Measurements from ENCODE around the gene GOLGA6A.
"Not testable (repeated sequence)": the region's sequence is repeated elsewhere in the genome, so short reads cannot be mapped to it uniquely, and the experiment has no call there.

Gene GOLGA6A

DNA sequence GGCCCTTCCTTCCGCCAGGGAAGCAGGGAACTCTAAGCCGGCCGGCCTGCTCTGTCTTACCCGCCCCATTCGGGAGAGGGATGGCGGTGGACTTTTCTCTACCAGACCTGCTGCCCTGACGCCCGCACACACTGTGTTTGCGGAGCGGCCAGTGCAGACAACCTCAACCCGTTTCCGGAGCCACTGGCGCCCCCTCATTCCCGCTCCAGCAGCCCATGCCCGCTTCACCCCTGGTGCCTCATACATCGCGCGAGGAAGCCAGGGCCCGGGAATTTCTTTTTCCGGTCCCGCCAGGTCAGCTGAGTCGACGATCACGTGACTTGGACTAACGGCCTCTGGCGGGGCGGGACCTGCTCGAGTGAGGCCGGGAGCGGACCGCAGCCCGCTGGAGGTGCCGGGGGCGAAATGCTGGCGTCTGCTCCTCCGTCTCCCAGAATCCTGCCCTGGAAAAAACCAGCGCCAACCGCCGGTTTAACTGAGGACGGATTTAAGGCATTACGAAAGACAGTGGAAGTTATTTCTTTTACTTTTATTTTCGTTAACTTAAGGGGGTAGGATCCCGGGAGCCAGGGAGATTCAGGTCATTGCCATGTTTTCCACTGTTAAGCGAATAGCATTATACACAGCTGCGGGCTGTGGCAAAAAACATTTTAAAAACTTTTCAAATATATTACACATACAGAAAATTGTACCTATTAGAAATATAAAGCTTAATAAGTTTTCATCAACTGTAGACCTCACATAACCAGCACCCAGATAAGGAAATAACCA lies 17.8 kb upstream of the GOLGA6A start:
- DNase-seq (ENCODE audit: low read depth in 2 of 2), result peak; percentile 82 to 84

- not testable (repeated sequence) for DNase-seq (ENCODE audit: low read depth in 2 of 2)
Observed at GRCh38 chr15:74096753-74097474, 14.6 kb upstream of the GOLGA6A start.

- DNase-seq (ENCODE audit: low read depth in 2 of 2), result not testable (repeated sequence)
Observed at GRCh38 chr15:74095610-74096009, 13.3 kb upstream of the GOLGA6A start.

GRCh38 chr15:74094567-74094966 lies 12.2 kb upstream of the GOLGA6A start:
- not testable (repeated sequence) for DNase-seq (ENCODE audit: low read depth in 2 of 2)

DNA sequence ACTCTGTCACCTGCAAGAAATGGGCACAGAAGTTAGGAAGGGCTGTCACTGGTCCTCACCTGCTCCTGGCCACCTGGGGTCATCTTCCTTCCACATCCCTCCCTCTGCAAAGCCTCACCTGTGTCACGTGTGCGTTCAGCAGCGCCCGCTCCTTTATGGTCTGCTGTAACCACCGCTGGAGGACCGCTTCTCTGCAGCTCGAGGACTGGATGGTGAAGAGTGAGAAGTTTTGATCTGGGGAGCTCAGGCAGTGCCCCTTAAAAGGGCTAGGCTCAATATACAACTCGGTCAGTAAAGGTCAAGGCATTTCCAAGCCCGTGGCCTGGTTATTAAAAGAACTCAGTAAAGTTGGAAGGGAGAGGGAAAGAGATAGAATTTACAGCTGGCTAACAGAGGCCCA lies 6.6 kb downstream of the GOLGA6A start:
- not testable (repeated sequence) for DNase-seq (ENCODE audit: low read depth in 2 of 2)

DNA sequence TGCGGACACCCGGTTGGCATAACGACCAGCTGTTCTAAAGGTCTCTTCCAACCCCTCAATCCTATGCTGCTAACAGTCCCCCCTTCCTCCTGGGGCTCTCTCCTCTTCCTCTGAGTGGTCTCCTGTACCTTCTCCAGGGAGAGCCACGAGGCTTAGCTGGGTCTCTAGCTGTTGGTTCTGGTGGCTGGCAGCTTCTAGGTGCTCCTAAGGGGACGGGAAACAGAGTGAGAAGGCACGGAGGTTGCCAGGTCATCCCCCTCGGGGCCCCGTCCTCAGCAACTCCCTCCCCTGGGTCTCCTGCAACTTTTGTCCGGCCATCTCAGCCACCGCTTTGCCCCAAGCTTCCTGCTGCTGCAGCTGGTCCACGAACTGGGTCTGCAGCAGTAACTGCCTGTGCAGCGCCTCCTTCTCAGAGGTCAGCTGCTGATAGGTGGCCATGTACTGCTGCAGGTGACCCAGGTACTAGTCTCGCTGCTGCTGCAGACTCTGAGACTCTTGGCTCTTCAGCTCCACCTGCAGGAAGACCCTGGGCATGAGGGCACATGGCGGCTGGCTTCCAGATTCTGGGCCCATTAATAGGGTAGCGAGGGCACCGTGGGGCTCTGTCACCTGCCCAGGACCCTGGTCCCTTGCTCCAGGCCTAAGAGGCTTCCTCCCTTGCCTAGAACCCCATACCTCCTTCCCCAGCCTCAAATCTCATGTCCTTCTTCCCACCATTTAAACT lies 9.6 kb downstream of the GOLGA6A start:
- DNase-seq (ENCODE audit: low read depth in 2 of 2), result not testable (repeated sequence)

- DNase-seq (ENCODE audit: low read depth in 2 of 2), result not testable (repeated sequence)
Observed at GRCh38 chr15:74072132-74072531, 10.2 kb downstream of the GOLGA6A start.

GRCh38 chr15:74071645-74072044 lies 10.7 kb downstream of the GOLGA6A start:
- DNase-seq (ENCODE audit: low read depth in 2 of 2), result not testable (repeated sequence)

GRCh38 chr15:74065684-74066411 lies 16.5 kb downstream of the GOLGA6A start:
- not testable (repeated sequence) for DNase-seq (ENCODE audit: low read depth in 2 of 2)

GRCh38 chr15:74064822-74065221 lies 17.5 kb downstream of the GOLGA6A start:
- not testable (repeated sequence) for DNase-seq (ENCODE audit: low read depth in 2 of 2)

GRCh38 chr15:74064183-74064582 lies 18.2 kb downstream of the GOLGA6A start:
- not testable (repeated sequence) for DNase-seq (ENCODE audit: low read depth in 2 of 2)

DNA sequence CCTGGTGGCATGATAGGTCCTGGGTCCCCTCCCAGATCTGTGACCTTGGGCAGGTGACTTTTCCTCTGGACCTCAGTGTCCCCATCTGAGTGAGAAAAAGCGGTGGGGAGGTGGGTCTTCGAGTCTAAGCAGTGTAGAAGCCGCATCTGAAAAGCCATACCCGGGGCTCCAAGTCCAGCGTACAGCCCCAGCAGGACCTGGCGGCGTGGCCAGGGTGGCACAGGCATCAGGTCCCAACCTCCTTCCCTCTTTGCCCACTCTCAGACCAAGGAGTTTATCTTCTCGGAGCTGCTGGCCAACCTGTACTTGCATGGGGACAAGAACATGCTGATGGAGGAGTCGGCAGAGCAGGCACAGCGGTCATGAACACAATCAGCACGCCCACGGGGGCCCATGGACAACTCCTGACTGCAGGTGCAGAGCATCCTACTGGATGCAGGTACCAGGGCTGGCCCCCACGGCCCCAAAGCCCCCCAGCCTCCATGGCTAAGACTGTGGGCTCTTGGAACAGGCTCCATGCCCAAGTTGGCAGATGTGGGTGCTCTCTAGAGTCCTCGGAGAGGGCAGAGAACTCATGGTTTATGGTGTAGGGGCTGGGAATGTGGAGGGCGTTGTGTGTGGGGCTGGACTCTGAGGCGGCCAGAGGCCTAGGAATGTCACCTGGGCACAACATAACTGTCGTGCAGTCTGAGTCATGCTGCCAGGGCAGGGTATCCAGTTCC lies 18.8 kb downstream of the GOLGA6A start:
- DNase-seq (ENCODE audit: low read depth in 2 of 2), result not testable (repeated sequence)

- DNase-seq (ENCODE audit: low read depth in 2 of 2), result no peak
Observed at GRCh38 chr15:74062671-74063070, 19.7 kb downstream of the GOLGA6A start.

DNA sequence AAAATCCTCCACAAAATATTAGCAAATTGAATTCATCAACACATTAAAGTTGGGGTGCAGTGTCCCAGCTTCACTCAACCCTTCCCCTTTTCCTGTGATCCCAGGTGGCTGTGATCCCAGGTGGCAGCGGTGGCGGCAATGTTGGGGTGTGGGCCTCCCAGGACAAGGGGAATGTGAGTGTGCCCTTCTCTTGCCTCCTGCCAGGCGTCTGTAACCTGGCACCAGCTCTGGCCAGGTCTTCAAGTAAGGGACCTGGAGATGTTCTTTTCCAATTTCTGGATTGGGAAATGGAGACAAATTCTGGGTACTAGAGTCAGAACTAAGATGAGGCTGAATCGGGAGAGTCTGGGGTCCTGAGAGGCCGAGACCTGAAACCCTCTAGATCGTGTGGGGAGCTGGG lies 20.1 kb downstream of the GOLGA6A start:
- DNase-seq (ENCODE audit: low read depth in 2 of 2), result no peak

DNA sequence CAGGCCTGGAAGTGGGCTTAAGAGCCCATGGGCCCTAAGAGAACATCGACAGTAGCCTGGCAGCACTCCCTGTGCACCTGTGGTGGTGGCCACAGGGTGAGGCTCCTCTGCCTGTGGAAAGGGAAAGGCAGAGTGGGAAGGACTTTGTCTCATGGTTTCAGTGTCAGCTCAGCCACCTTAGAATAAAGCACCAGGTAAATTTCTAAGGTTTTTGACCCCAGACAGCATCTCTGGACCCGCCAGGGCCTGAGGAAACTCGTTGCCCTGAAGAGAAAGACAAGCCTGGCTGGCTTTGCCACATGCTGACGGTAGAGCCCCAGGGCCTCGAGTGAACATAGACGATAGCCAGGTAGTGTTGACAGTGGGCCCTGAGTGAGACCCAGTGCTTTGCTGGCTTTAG lies 22.1 kb downstream of the GOLGA6A start:
- DNase-seq (ENCODE audit: low read depth in 2 of 2), result no peak

DNA sequence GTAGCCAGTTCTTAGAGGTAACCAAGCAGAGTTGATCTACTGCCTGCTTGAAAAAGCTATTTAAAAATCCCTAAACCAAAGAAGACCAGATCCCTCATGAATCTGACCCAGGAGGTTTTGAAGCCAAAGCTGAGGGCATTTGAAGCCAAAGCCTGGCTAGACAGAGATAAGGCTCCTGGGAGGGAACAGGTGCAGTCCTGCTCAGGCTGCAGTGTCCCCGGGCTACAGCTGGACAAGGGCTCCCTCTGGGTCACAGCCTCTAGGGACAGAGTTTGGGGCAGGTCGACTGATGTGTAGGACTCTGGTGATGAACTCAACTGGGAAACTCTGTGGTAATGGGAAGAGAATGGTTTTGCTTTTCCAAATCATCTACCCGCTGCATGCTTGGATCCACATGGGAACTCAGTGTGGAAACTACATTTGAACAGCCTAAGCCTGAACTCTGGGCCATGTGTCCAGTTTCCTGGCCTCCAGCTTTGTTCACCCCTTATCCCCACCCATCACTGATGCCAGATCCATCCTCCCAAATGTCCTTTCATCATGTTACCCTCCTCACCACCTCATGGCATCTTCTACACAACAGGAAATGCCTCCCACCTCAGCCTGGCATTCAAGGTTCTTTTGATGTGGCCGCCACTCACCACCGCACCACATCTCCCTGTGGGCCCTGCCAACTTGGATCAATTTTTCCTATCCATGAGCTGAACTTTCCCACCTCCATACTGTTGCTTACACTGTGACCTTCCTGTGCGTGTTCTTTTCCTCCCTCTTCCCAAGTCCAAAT lies 23.1 kb downstream of the GOLGA6A start:
- DNase-seq (ENCODE audit: low read depth in 2 of 2), result not testable (repeated sequence)

DNA sequence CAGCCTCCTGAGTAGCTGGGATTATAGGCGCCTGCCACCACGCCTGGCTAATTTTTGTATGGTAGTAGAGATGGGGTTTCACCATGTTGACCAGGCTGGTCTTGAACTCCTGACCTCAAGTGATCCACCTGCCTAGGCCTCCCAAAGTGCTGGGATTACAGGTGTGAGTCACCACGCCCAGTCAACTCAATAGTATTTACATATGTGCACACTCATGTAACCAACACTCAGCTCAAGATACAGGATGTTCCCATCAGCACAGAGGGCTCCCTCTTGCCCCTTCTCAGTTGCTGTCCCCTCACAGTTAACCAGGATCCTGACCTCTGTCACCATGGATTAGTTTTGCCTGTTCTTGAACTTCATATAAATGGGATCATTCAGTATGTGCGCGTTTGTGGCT lies 26.0 kb downstream of the GOLGA6A start:
- not testable (repeated sequence) for DNase-seq (ENCODE audit: low read depth in 2 of 2)

GRCh38 chr15:74055804-74056203 lies 26.5 kb downstream of the GOLGA6A start:
- DNase-seq (ENCODE audit: low read depth in 2 of 2), result no peak

- DNase-seq (ENCODE audit: low read depth in 2 of 2), result peak; percentile 75 to 77
Observed at GRCh38 chr15:74053941-74054529, 28.3 kb downstream of the GOLGA6A start.

DNA sequence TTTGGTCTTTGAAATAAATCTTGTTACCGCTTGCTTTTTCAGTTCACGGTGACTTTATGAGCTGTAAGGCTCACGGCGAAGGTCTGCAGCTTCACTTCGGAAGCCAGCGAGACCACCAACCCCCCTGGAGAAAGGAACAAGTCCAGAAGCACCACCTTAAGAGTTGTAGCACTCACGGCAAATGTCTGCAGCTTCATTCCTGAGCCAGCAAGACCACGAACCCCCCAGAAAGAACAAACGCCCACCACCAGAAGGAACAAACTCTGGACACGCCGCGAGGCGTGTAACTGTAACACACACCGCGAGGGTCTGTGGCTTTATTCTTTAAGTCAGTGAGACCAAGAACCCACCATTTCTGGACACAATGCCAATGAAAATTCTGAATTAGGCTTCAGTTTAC lies 28.8 kb downstream of the GOLGA6A start:
- DNase-seq (ENCODE audit: low read depth in 2 of 2), result no peak

Measured in fibroblast of skin of left quadriceps (primary cell).